HUES6 (cell line): ENCODE data around the gene SRSF7.
"Not testable (repeated sequence)": the region's sequence is repeated elsewhere in the genome, so short reads cannot be mapped to it uniquely, and the experiment has no call there.

ENCODE experiments used
- H3K27ac ChIP-seq: 2 replicates; pipeline ENCODE4 v1.7.0; 2013; ENCODE audit warnings: low read depth, mild to moderate bottlenecking, low read length, inconsistent platforms
- H3K27me3 ChIP-seq: 2 replicates; pipeline ENCODE4 v1.6.1; 2013; ENCODE audit warnings: low read length; ENCODE audit not compliant: control insufficient read depth, insufficient read depth
- H3K36me3 ChIP-seq: 2 replicates; pipeline ENCODE4 v1.6.1; 2013; ENCODE audit warnings: low read length; ENCODE audit not compliant: control insufficient read depth, insufficient read depth
- H3K4me1 ChIP-seq: 2 replicates; pipeline ENCODE4 v1.6.1; 2013; ENCODE audit warnings: low read length; ENCODE audit not compliant: control insufficient read depth, insufficient read depth
- H3K4me3 ChIP-seq: 2 replicates; pipeline ENCODE4 v1.5.1; 2013; ENCODE audit warnings: low read depth, low read length
- H3K9ac ChIP-seq: one replicate; pipeline ENCODE4 v1.6.1; 2013; ENCODE audit warnings: mild to moderate bottlenecking, low read length
- H3K9me3 ChIP-seq: 2 replicates; pipeline ENCODE4 v1.6.1; 2013; ENCODE audit warnings: low read depth, low read length; ENCODE audit not compliant: control insufficient read depth, insufficient read depth

SRSF7 gene

DNA sequence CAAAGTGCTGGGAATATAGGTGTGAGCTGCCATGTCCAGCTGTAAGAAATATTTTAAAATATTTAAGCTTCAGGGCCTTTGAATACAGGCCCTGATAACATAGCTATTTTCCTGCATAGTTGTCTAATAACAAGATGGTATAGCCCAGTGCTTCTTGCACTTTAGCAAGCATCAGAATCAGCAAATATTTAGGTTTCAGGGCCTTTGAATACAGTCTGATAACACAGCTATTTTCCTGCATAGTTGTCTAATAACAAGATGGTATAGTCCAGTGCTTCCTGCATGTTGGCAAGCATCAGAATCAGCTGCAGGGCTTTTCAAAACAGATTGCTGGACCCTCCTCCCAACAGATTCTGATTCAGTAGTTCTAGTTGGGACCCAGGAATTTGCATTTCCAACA lies 32.4 kb upstream of the SRSF7 start:
- H3K27ac ChIP-seq = no peak overlapping the region
- no peak overlapping the region for H3K9ac ChIP-seq

DNA sequence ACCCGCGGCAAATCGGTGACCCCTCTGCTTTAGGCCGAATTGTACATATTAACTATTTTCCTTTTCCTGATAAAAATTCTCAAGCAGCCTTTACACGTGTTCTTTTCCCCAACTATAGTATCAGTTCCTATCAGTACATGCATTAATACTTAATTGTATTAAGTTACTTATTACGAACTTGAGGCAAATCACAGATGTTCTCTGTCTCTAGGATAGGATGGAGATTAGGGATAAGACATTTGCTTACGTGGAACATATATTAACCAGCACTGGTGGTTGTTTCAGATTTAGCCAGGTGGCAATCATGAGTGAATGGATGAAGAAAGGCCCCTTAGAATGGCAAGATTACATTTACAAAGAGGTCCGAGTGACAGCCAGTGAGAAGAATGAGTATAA lies 27.5 kb upstream of the SRSF7 start:
- Histone ChIP-seq H3K27ac (no peak overlapping the region), H3K9me3 (no peaks in the 10 kb centered on the region), H3K9ac (peak overlapping the region; percentile 74), H3K27me3 (no peaks in the 10 kb centered on the region), H3K4me3 (peak overlapping the region; percentile 82), H3K4me1 (no peaks in the 10 kb centered on the region), H3K36me3 (peaks cover 14% of the 10 kb centered on the region)

More for the DNA sequence above, 32.4 kb upstream of the SRSF7 start:
- H3K27me3 ChIP-seq = no peaks in the 10 kb centered on the region
- H3K4me1 ChIP-seq = peaks cover 11% of the 10 kb centered on the region; the same call in 1 of the 2 replicates
- H3K36me3 ChIP-seq = peaks cover 14% of the 10 kb centered on the region
- no peak overlapping the region for H3K4me3 ChIP-seq
- H3K9me3 ChIP-seq = no peaks in the 10 kb centered on the region

DNA sequence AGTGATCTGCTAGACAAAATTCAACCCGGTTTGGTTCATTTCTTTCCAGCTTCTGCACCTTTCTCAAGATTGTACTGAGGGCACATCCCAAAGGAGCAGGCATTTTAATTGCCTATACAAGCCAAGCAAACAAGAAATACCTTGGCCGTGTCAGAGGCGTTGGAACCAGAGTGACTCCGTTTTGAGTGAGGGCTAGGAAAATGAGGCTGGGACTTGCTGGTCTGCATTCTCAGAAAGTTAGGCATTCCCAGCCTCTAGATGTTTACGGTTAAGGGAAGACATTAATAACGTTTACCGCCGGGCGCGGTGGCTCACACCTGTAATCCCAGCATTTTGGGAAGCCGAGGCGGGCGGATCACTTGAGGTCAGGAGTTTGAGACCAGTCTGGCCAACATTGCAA lies 25.4 kb upstream of the SRSF7 start:
- Histone ChIP-seq H3K27me3 (no peaks in the 10 kb centered on the region), H3K27ac (no peak overlapping the region), H3K4me1 (no peaks in the 10 kb centered on the region), H3K36me3 (peaks cover 9% of the 10 kb centered on the region), H3K4me3 (no peak overlapping the region), H3K9ac (no peak overlapping the region), H3K9me3 (no peaks in the 10 kb centered on the region)

DNA sequence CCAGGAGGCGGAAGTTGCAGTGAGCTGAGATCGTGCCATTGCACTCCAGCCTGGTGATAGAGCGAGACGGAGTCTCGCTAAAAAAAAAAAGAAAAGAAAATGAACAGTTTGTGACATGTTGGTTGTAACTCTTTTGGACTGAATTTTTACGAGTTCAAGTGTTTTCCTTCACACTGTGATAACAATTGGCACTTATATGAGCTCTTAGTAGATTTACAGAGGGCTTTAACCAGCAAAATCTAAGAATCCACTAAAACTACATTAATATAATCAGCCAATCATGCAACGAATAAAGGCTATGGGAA lies 24.7 kb upstream of the SRSF7 start:
- H3K27ac ChIP-seq = no peak overlapping the region
- H3K27me3 ChIP-seq = no peaks in the 10 kb centered on the region
- H3K9me3 ChIP-seq = no peaks in the 10 kb centered on the region
- peaks cover 4% of the 10 kb centered on the region for H3K36me3 ChIP-seq
- H3K4me3 ChIP-seq = no peak overlapping the region
- H3K4me1 ChIP-seq = no peaks in the 10 kb centered on the region
- H3K9ac ChIP-seq = no peak overlapping the region

DNA sequence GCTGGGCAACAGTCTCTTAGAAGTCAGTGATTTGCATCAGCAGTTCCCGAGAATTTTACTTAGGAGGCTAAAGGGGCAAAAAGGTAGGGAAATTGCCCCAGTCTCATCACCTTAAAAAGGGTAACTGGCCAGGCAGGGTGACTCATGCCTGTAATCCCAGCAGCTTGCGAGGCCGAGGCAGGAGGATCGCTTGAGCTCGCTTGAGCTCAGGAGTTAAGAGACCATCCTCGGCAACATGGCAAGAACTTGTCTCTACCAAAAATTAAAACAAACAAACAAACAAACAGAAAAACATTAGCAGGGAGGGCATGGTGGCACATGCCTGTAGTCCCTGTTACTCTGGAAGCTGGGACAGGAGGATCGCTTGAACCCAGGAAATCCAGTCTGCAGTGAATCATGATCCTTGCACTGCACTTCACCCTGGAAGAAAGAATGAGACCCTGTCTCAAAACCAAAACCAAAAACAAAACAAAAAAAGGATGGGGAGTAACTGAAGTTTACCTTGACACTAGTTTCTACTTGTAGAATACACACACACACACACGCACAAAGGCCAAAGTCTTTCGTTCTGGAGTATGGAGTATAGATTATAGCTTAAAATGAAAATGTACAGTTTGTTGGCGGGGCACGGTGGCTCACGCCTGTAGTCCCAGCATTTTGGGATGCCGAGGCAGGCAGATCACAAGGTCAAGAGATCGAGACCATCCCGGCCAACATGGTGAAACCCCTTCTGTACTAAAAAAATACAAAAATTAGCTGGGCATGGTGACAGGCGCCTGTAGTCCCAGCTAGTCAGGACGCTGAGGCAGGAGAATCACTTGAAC lies 24.1 kb upstream of the SRSF7 start:
- Histone ChIP-seq H3K27ac (no peak overlapping the region), H3K9me3 (no peaks in the 10 kb centered on the region), H3K36me3 (peaks cover 2% of the 10 kb centered on the region), H3K9ac (no peak overlapping the region), H3K4me3 (no peak overlapping the region), H3K27me3 (no peaks in the 10 kb centered on the region), H3K4me1 (no peaks in the 10 kb centered on the region)

DNA sequence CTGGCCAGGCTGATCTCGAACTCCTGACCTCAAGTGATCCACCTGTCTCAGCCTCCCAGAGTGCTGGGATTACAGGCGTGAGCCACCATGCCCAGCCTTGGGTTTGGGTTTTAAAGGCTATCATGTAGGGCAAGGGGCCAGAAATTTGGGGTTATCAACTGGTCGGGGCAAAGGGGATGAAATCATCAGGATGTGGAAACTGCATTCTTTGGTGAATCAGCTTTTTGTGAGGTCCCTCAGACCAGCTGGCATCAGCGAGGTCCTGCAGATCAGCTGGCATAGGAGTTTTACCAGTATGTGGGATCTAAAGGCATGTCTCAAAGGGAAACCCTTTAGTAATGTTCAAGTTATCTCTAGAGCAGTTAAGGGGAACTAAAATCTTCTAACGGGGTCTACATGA lies 20.5 kb upstream of the SRSF7 start:
- H3K36me3 ChIP-seq = no peaks in the 10 kb centered on the region
- H3K27ac ChIP-seq = no peak overlapping the region
- no peak overlapping the region for H3K4me3 ChIP-seq
- no peaks in the 10 kb centered on the region for H3K27me3 ChIP-seq
- no peaks in the 10 kb centered on the region for H3K9me3 ChIP-seq
- no peaks in the 10 kb centered on the region for H3K4me1 ChIP-seq
- H3K9ac ChIP-seq = no peak overlapping the region

DNA sequence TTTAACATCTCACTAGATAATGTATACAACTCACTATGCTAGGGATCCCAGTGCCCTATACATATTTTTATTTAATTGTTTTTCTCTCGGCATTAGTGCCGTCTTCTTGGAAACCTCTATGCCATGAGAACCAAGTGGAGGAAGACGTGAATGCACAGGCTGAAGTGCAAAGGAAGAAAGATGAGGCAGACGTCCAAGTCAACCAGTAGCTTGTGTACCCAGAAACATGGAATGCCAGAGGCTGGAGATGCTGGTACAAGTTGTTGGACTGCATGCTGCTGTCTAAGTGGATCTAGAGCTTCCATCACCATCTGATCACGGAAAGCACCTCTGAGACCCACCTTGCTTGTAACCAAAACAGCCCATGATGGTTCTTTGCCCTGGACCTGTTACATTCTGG lies 14.4 kb upstream of the SRSF7 start:
- no peak overlapping the region for H3K4me3 ChIP-seq
- no peaks in the 10 kb centered on the region for H3K36me3 ChIP-seq
- H3K27ac ChIP-seq = no peak overlapping the region
- no peak overlapping the region for H3K9ac ChIP-seq
- H3K9me3 ChIP-seq = no peaks in the 10 kb centered on the region
- no peaks in the 10 kb centered on the region for H3K4me1 ChIP-seq
- no peaks in the 10 kb centered on the region for H3K27me3 ChIP-seq

DNA sequence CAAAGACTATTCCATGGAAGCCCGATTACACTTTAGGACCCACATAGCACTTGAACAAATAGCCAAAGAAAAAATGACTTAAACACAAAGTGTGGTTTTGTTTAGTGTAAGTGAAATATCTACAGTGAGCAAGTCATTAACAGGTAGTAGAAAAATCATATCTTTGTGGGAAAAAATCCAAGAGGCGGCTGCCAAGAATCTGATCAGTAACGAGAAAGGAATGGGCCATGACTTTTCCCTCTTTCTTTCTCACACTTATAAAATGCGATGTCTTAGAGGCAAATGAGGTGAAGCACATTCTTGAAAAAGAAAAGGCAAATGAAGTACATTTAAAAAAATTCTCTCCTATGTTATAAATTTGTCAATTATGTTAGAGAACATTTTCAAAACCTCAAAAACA lies 14.0 kb upstream of the SRSF7 start:
- Histone ChIP-seq H3K9ac (no peak overlapping the region), H3K27me3 (no peaks in the 10 kb centered on the region), H3K27ac (no peak overlapping the region), H3K9me3 (no peaks in the 10 kb centered on the region), H3K4me3 (no peak overlapping the region), H3K36me3 (no peaks in the 10 kb centered on the region), H3K4me1 (no peaks in the 10 kb centered on the region)

DNA sequence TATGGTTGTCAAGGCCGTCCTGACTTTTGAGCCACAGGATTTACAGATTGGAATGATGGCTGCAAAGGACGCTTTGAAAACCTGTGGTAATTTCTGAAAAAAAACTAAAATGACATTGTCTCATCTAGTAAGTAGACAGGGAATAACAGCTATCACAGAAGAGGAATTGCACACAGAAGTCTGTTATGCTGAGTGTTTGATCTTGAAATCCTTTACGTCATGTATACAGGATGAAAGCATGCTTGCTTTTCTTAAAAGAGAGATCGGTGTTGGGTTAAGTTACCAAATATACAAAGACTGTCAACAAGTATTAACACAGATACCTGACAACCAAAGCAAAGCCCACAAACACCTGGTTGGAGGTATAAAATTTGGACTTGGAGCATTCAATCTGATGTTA lies 12.6 kb upstream of the SRSF7 start:
- H3K4me3 ChIP-seq = no peak overlapping the region
- H3K4me1 ChIP-seq = no peaks in the 10 kb centered on the region
- H3K9ac ChIP-seq = no peak overlapping the region
- H3K36me3 ChIP-seq = no peaks in the 10 kb centered on the region
- no peaks in the 10 kb centered on the region for H3K27me3 ChIP-seq
- H3K27ac ChIP-seq = no peak overlapping the region
- H3K9me3 ChIP-seq = no peaks in the 10 kb centered on the region

DNA sequence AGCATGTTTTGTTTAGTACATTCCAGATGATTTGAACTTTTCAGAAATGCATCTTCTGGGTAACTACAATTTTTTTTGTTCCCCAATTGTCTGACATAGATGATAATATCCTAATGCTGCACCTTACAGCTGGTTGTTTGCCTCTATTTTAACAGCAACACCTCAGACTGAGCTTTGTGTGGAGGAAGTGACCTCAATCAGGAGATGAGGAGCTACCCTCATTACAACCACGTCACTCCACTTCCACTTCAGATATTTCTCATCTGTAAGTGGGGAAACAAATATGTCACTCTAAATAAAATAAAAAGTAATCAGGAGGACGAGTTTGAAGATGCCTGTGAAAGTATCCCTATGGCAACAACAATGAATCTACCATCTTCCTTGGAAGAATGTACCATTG lies 12.1 kb upstream of the SRSF7 start:
- no peaks in the 10 kb centered on the region for H3K4me1 ChIP-seq
- no peak overlapping the region for H3K27ac ChIP-seq
- no peak overlapping the region for H3K9ac ChIP-seq
- H3K36me3 ChIP-seq = no peaks in the 10 kb centered on the region
- H3K4me3 ChIP-seq = no peak overlapping the region
- no peaks in the 10 kb centered on the region for H3K27me3 ChIP-seq
- H3K9me3 ChIP-seq = no peaks in the 10 kb centered on the region

DNA sequence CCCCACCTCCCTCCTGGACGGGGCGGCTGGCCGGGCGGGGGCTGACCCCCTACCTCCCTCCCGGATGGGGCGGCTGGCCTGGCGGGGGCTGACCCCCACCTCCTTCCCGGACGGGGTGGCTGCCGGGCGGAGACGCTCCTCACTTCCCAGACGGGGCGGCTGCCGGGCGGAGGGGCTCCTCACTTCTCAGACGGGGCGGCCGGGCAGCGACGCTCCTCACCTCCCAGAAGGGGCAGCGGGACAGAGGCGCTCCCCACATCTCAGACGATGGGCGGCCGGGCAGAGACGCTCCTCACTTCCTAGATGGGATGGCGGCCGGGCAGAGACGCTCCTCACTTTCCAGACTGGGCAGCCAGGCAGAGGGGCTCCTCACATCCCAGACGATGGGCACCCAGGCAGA lies 4.7 kb upstream of the SRSF7 start:
- not testable (repeated sequence) for H3K27ac ChIP-seq

DNA sequence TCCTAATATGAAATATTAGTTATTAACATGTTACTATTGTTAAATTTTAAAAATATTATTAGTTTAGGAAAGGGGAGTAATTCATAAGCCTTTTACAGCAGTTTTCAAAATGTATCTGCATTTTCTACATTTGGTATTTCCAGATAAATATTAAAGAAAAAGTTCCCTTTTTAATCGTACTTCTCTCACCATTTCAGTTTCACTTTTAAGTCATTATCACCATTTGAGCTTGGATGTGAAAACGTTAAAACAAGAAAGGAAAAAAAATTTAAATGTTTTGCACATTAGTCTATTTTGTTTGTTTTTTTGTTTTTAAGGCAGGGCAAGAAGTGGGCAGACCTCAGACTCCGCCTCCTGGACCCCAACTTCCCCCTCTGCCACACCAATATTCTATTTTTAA lies 3.3 kb upstream of the SRSF7 start:
- Histone ChIP-seq H3K4me3 (no peak overlapping the region), H3K27me3 (no peaks in the 10 kb centered on the region), H3K4me1 (peaks cover 8% of the 10 kb centered on the region), H3K27ac (no peak overlapping the region), H3K9me3 (no peaks in the 10 kb centered on the region), H3K36me3 (peaks cover 10% of the 10 kb centered on the region), H3K9ac (no peak overlapping the region)

More for the DNA sequence above, 4.7 kb upstream of the SRSF7 start:
- H3K4me3 ChIP-seq, H3K9ac ChIP-seq, H3K9me3 ChIP-seq, H3K27me3 ChIP-seq, H3K36me3 ChIP-seq, H3K4me1 ChIP-seq: not testable (repeated sequence)
